Measurements from ENCODE around the gene TOB1.

Gene TOB1

GRCh38 chr17:50867363-50868139, 1.4 kb upstream of the TOB1 start (continued):
- TF ChIP-seq ZBTB11 (tag by site-specific recombination; conservative IDR thresholded peaks at IDR 0.05; ENCODE audit: low read depth), result peak; percentile 66
- peak; percentile 81 for TF ChIP-seq ZNF600 (tag by site-specific recombination; IDR thresholded peaks at IDR 0.05)
- TF ChIP-seq ZNF121 (tag by site-specific recombination; IDR thresholded peaks at IDR 0.05), result no peak
- peak; percentile 66 for TF ChIP-seq ZNF501 (tag by site-specific recombination; IDR thresholded peaks at IDR 0.05)
- TF ChIP-seq ZNF148 (tag by site-specific recombination; IDR thresholded peaks at IDR 0.05; ENCODE audit: borderline replicate concordance), result no peak
- TF ChIP-seq ZNF132 (tag by site-specific recombination; IDR thresholded peaks at IDR 0.05; ENCODE audit: borderline replicate concordance), result no peak
- no peak for TF ChIP-seq ZNF596 (tag by site-specific recombination; IDR thresholded peaks at IDR 0.05)
- TF ChIP-seq ZNF133 (tag by site-specific recombination; IDR thresholded peaks at IDR 0.05), result no peak
- peak; percentile 5; the same call in 1 of the 2 replicates for TF ChIP-seq OVOL3 (tag by site-specific recombination; IDR thresholded peaks at IDR 0.05)
- 0 out of 2 replicates have a peak, but pooled peaks have one; percentile 47 for TF ChIP-seq ZNF2 (tag by site-specific recombination; IDR thresholded peaks at IDR 0.05)
- peak; percentile 91 for TF ChIP-seq ZBTB20 (tag by site-specific recombination; IDR thresholded peaks at IDR 0.05)
- TF ChIP-seq ZNF513 (tag by site-specific recombination; IDR thresholded peaks at IDR 0.05), result no peak
- TF ChIP-seq ZNF529 (tag by site-specific recombination; IDR thresholded peaks at IDR 0.05; ENCODE audit: insufficient replicate concordance), result no peak
- peak; percentile 83; the same call in 1 of the 2 replicates for TF ChIP-seq KLF7 (tag by site-specific recombination; IDR thresholded peaks at IDR 0.05; ENCODE audit: borderline replicate concordance)
- TF ChIP-seq ZNF558 (tag by site-specific recombination; IDR thresholded peaks at IDR 0.05), result peak; percentile 84
- no peak for TF ChIP-seq ZNF423 (tag by site-specific recombination; IDR thresholded peaks at IDR 0.05)
- TF ChIP-seq ZNF398 (tag by site-specific recombination; IDR thresholded peaks at IDR 0.05), result peak; percentile 91
- TF ChIP-seq ZNF561 (tag by site-specific recombination; IDR thresholded peaks at IDR 0.05; ENCODE audit: borderline replicate concordance), result peak; percentile 43
- no peak for TF ChIP-seq ZNF114 (tag by site-specific recombination; IDR thresholded peaks at IDR 0.05)
- no peak for TF ChIP-seq ZNF560 (tag by site-specific recombination; IDR thresholded peaks at IDR 0.05; ENCODE audit: borderline replicate concordance)
- TF ChIP-seq ZFP37 (tag by site-specific recombination; IDR thresholded peaks at IDR 0.05), result no peak
- peak; percentile 71 for TF ChIP-seq KLF17 (tag by site-specific recombination; IDR thresholded peaks at IDR 0.05)
- no peak for TF ChIP-seq CTCF (tag by site-specific recombination; IDR thresholded peaks at IDR 0.05)
- no peak for TF ChIP-seq ZNF48 (tag by site-specific recombination; IDR thresholded peaks at IDR 0.05)
- TF ChIP-seq ZNF785 (tag by site-specific recombination; IDR thresholded peaks at IDR 0.05), result no peak
- TF ChIP-seq EGR2 (tag by site-specific recombination; IDR thresholded peaks at IDR 0.05; ENCODE audit: low read depth), result peak; percentile 94
- TF ChIP-seq SP2 (tag by site-specific recombination; IDR thresholded peaks at IDR 0.05), result peak; percentile 84
- no peak for TF ChIP-seq ZNF792 (tag by site-specific recombination; IDR thresholded peaks at IDR 0.05)

Data from HEK293 (cell line).